Thoracic aorta (tissue), 2 donors: ENCODE measurements around the gene RGL3. TPM values are rescaled to one million over a fixed set of nuclear protein-coding genes. Genes with fewer than 3 reads are reported as not detected.
"Not testable (repeated sequence)": the region's sequence is repeated elsewhere in the genome, so short reads cannot be mapped to it uniquely, and the experiment has no call there.

Experiments
- ATAC-seq: fragments of 150-250 bp; one replicate; pipeline ENCODE4 v1.8.0; 2017; ENCODE audit warnings: low read depth; ENCODE audit not compliant: insufficient number of reproducible peaks, low FRiP score
- DNase-seq: peaks from one replicate; pipeline ENCODE4 v3.0.0-alpha.2; 2020; ENCODE audit warnings: low spot score
- H3K27ac ChIP-seq, 2 donors: fragments of 200-600 bp; sonication (generic); 1 replicate in 1 of 2; 2 replicates in 1 of 2; pipeline ENCODE4 v1.5.1; 2016; ENCODE audit warnings: mild to moderate bottlenecking in 2 of 2, moderate library complexity in 2 of 2
- H3K27me3 ChIP-seq: fragments of 200-600 bp; sonication (generic); replicated peaks from 2 replicates; pipeline ENCODE4 v1.6.0; 2016; ENCODE audit warnings: mild to moderate bottlenecking; ENCODE audit not compliant: insufficient read depth
- H3K36me3 ChIP-seq: fragments of 200-600 bp; sonication (generic); one replicate; pipeline ENCODE4 v1.5.1; 2016
- H3K4me1 ChIP-seq, 2 donors: fragments of 200-600 bp; sonication (generic); 1 replicate in 1 of 2; 2 replicates in 1 of 2; pipeline versions ENCODE4 v1.5.1 to v1.6.0; 2016; ENCODE audit warnings: low read depth in 2 of 2, mild to moderate bottlenecking in 1 of 2; ENCODE audit not compliant: control insufficient read depth in 1 of 2
- H3K4me3 ChIP-seq: fragments of 200-600 bp; sonication (generic); 2 replicates; pipeline ENCODE4 v1.5.1; 2016; ENCODE audit warnings: mild to moderate bottlenecking
- H3K9me3 ChIP-seq: fragments of 200-600 bp; sonication (generic); 2 replicates; pipeline ENCODE4 v1.5.1; 2016
- total RNA-seq, 2 donors: library from RNA; depleted of rRNA; stranded (reverse); fragments of >200 nt; gene quantifications; one replicate each; pipeline versions ENCODE4 v1.1.0 to v1.2.3, GENCODE V29; 2016
- TF ChIP-seq, protein P1 (sequence below): fragments of 200-600 bp; sonication (generic); IDR thresholded peaks from one replicate; pipeline ENCODE4 v1.5.1; 2019; ENCODE audit warnings: antibody characterized with exemption

Gene RGL3
- total RNA-seq, 2 donors from 2014 or later = 43.6 to 47.4 TPM

DNA sequence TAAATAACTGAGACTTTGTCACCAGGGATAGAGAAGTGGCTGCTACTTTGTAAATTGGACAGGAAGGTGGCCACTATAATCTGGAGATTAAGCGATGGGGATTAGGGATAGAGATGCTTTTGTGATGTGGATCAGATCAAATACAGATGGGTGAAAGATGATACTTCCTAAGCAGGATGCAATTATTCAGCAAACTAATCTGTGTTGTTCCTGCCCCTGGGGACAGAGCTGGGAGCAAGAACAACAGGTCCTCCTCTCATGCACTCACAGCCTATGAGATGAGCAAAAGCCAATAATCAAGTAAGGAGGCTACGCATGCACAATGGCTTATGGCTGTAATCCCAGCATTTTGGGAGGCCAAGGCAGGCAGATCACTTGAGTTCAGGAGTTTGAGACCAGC, 4.6 kb downstream of the RGL3 start:
- ATAC-seq (no peak), DNase-seq (no peak)
- H3K36me3 ChIP-seq = no peaks in the 10 kb centered on the region
- H3K9me3 ChIP-seq = no peaks in the 10 kb centered on the region
- H3K27ac ChIP-seq = no peak overlapping the region
- H3K27me3 ChIP-seq = no peaks in the 10 kb centered on the region
- H3K4me1 ChIP-seq = peaks cover 0 to 11% of the 10 kb centered on the region in 2 donors
- H3K4me3 ChIP-seq = no peak overlapping the region
- TF ChIP-seq, protein P1, sequence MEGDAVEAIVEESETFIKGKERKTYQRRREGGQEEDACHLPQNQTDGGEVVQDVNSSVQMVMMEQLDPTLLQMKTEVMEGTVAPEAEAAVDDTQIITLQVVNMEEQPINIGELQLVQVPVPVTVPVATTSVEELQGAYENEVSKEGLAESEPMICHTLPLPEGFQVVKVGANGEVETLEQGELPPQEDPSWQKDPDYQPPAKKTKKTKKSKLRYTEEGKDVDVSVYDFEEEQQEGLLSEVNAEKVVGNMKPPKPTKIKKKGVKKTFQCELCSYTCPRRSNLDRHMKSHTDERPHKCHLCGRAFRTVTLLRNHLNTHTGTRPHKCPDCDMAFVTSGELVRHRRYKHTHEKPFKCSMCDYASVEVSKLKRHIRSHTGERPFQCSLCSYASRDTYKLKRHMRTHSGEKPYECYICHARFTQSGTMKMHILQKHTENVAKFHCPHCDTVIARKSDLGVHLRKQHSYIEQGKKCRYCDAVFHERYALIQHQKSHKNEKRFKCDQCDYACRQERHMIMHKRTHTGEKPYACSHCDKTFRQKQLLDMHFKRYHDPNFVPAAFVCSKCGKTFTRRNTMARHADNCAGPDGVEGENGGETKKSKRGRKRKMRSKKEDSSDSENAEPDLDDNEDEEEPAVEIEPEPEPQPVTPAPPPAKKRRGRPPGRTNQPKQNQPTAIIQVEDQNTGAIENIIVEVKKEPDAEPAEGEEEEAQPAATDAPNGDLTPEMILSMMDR = no peak

DNA sequence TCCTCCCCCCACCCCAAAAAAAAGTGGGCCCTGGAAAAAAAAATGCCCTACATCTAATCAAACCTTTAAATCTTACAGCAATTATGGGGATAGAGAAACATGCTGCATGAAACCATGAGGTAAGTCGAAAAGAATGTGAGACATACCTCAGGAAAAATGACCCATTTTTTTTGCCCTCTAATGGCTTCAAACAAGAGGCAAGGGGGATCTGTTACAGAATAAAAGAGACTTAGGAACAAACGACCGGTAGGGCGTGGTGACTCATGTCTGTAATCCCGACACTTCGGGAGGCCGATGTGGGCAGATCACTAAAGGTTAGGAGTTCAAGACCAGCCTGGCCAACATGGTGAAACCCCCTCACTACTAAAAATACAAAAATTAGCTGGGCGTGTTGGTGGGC, 8.4 kb downstream of the RGL3 start:
- DNase-seq (no peak), ATAC-seq (no peak)
- Histone ChIP-seq H3K27me3 (no peaks in the 10 kb centered on the region), H3K4me1 (no peaks in the 10 kb centered on the region), H3K27ac (no peak overlapping the region), H3K36me3 (no peaks in the 10 kb centered on the region), H3K9me3 (no peaks in the 10 kb centered on the region), H3K4me3 (no peak overlapping the region)
- TF ChIP-seq, protein P1 = no peak

DNA sequence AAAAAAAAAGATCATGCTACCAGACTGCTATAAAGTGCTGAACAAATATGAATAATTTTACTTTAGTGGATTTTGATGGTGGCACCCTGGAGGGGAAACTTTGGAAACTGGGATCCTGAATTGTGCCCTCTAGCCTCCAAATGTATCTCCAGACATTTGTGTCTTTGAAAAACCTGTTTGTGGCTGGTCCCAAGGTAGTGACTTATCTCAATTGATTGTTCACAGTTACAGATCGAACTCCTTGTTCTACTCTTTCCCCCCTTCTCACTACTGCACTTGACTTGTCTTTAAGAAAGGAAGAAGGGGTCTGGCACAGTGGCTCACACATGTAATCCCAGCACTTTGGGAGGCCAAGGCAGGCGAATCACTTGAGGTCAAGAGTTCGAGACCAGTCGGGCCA, 10.5 kb downstream of the RGL3 start:
- Histone ChIP-seq H3K4me3 (no peak overlapping the region), H3K27me3 (no peaks in the 10 kb centered on the region), H3K27ac (no peak overlapping the region), H3K36me3 (no peaks in the 10 kb centered on the region), H3K9me3 (no peaks in the 10 kb centered on the region), H3K4me1 (no peaks in the 10 kb centered on the region)
- TF ChIP-seq, protein P1 = no peak
- DNase-seq (no peak), ATAC-seq (no peak)

DNA sequence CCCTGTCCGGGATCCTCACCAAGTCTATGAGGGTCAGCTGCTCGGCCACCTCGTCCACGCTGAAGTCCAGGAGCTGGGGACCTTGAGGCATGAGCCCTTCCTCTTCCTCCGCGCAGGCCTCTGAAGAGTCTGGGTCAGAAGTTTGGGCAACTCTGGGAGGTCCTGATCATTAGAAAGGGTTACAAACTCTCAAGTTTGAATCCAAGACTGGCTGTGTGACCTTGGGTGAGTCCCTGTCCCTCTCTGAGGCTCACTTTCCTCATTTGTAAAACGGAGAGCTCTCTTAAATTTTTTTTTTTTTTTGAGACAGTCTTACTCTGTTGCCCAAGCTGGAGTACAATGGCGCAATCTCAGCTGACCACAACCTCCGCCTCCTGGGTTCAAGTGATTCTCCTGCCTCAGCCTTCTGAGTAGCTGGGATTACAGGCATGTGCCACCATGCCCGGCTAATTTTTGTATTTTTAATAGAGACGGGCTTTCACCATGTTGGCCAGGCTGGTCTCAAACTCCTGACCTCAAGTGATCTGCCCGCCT, 12.3 kb downstream of the RGL3 start:
- H3K4me1 ChIP-seq, ATAC-seq, H3K27me3 ChIP-seq, H3K36me3 ChIP-seq, DNase-seq, H3K9me3 ChIP-seq, H3K27ac ChIP-seq, H3K4me3 ChIP-seq: not testable (repeated sequence)

DNA sequence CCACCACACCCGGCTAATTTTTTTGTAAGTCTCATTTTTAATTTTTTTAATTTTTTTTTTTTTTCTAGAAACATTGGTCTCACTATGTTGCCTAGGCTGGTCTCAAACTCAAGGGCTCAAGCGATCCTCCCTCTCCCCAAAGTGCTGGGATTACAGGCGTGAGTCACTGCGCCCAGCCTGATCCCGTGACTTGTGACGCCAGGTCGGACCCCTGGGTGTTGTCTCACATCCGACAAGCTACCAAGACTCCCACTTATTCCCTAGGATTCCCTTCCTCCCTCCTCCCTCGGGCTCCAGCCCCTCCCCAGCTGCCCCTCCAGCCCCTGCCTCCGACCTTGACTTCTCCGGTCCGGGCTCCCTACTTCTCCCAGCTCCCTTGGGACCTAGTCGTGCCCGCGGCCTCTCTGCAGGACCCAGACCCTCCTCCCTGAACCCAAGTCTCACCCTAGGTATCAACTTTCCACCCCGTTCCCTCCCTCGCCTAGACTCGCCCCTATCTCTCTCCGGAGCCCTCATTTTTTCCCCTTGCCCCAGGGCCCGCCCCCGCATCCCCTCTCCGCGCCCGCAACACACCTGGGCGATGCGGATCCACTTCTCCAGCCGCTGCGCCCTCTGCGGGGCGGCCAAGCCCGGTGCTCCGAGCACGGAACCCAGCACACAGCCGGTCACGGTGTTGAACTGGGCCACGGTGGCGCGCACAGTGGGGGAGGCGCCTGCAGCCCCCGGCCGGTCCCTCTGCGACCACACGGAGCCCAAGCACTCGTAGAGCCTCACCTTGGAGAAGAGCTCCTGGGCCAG, 13.1 kb downstream of the RGL3 start:
- Histone ChIP-seq H3K4me3 (no peak overlapping the region), H3K36me3 (no peaks in the 10 kb centered on the region), H3K27ac (no peak overlapping the region), H3K4me1 (no peaks in the 10 kb centered on the region), H3K9me3 (no peaks in the 10 kb centered on the region), H3K27me3 (no peaks in the 10 kb centered on the region)
- DNase-seq (no peak), ATAC-seq (no peak)
- TF ChIP-seq, protein P1 = no peak
